Natural killer cell (primary cell): ENCODE results near the gene INPP5A. TPM values are rescaled to one million over a fixed set of nuclear protein-coding genes. Genes with fewer than 3 reads are reported as not detected.

Experiments used
- ATAC-seq, 3 donors: fragments of 150-1000 bp in 2 of 3; fragments of 200-7000 bp in 1 of 3; cut with Tn5 transposase; 1 replicate in 1 of 3; 2 replicates in 2 of 3; pipeline ENCODE4 v1.10.0; 2021; ENCODE audit warnings: mild to moderate bottlenecking in 2 of 3, moderate library complexity in 2 of 3
- DNase-seq, 2 donors: peaks; one replicate each; pipeline versions ENCODE4 v3.0.0 to v3.0.0-alpha.2; 2013 to 2021; ENCODE audit warnings: mixed read lengths in 1 of 2
- H3K27ac ChIP-seq: one replicate; pipeline ENCODE4 v1.5.1; 2013; ENCODE audit warnings: mild to moderate bottlenecking, low read length
- H3K27me3 ChIP-seq: one replicate; pipeline ENCODE4 v1.6.1; 2013; ENCODE audit warnings: low read length; ENCODE audit not compliant: control insufficient read depth, insufficient read depth
- H3K36me3 ChIP-seq: one replicate; pipeline ENCODE4 v1.6.1; 2013; ENCODE audit warnings: low read length; ENCODE audit not compliant: control insufficient read depth, insufficient read depth
- H3K4me1 ChIP-seq: one replicate; pipeline ENCODE4 v1.6.1; 2013; ENCODE audit warnings: low read length; ENCODE audit not compliant: control insufficient read depth, insufficient read depth
- H3K4me3 ChIP-seq: one replicate; pipeline ENCODE4 v1.5.1; 2013; ENCODE audit warnings: low read length
- H3K9me3 ChIP-seq: one replicate; pipeline ENCODE4 v1.6.1; 2013; ENCODE audit warnings: low read length; ENCODE audit not compliant: control insufficient read depth, insufficient read depth
- H3K27ac Mint-ChIP-seq, 2 donors: one replicate each; pipeline ENCODE4 v1.8.0; 2022; ENCODE audit warnings: mild to moderate bottlenecking in 2 of 2, mixed read lengths in 2 of 2, moderate library complexity in 1 of 2
- H3K27me3 Mint-ChIP-seq, 2 donors: one replicate each; pipeline ENCODE4 v1.8.0; 2022; ENCODE audit warnings: low read depth in 2 of 2, mixed read lengths in 2 of 2
- H3K36me3 Mint-ChIP-seq: one replicate; pipeline ENCODE4 v1.8.0; 2022; ENCODE audit warnings: mixed read lengths
- H3K4me1 Mint-ChIP-seq, 2 donors: one replicate each; pipeline ENCODE4 v1.8.0; 2022; ENCODE audit warnings: mixed read lengths in 2 of 2
- H3K4me3 Mint-ChIP-seq: one replicate; pipeline ENCODE4 v1.8.0; 2022; ENCODE audit warnings: mild to moderate bottlenecking, moderate library complexity, mixed read lengths
- H3K9me3 Mint-ChIP-seq, 2 donors: one replicate each; pipeline ENCODE4 v1.8.0; 2022; ENCODE audit warnings: mixed read lengths in 2 of 2
- WGBS: methylation state at CpG from one replicate; pipeline ENCODE4 v1.1.7; 2013; ENCODE audit warnings: missing lambda C conversion rate; ENCODE audit not compliant: insufficient coverage; 5-methylcytosine and 5-hydroxymethylcytosine counted together
- intact Hi-C: fragments of 100-400 bp; cut with micrococcal nuclease; formaldehyde crosslinking; loops from one replicate; pipeline ENCODE4 v1.14.2; 2022
- total RNA-seq, 4 donors: library from RNA; stranded (reverse); fragments of 120-200 nt in 1 of 4; gene quantifications; one replicate each; pipeline versions ENCODE4 v1.2.3 to v1.2.4, GENCODE V29; 2013 to 2022
- TF ChIP-seq, protein P1 (sequence below): fragments of 200-600 bp; IDR thresholded peaks from one replicate; pipeline ENCODE4 v1.8.0; 2022; ENCODE audit warnings: antibody characterized with exemption

INPP5A gene
- total RNA-seq, 3 donors from 2014 or later (not counting 1 experiment from before 2014, with no cell fraction given): 12.6 to 38.6 (median 18.6) TPM

DNA sequence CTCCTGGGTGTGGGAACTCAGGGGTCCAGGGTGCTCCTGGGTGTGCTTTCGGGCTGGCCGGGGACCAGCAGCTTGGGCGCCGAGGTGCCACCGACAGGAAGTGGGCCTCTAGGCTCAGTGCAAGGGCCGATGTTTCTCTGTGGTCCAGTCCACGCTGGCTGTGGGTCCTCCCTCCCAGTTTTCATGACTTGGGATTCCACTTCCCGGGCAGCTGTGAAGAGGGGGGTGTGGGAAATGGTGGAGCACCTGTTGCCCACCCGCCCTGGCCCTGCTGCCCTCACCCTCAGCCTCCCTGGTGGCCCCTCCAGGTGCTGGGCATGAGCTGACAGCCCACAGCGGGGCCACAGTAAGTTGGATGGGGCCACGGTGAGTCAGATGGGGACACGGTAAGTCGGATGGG lies 189.8 kb downstream of the INPP5A start:
- no peaks in the 10 kb centered on the region for H3K4me1 ChIP-seq
- H3K27ac ChIP-seq: no peak overlapping the region
- no peak for ATAC-seq
- H3K4me3 Mint-ChIP-seq: no peak overlapping the region
- H3K9me3 ChIP-seq: no peaks in the 10 kb centered on the region
- no peak for DNase-seq
- intact Hi-C loops: no loop called here
- peaks cover 3% of the 10 kb centered on the region for H3K36me3 ChIP-seq
- TF ChIP-seq, protein P1, sequence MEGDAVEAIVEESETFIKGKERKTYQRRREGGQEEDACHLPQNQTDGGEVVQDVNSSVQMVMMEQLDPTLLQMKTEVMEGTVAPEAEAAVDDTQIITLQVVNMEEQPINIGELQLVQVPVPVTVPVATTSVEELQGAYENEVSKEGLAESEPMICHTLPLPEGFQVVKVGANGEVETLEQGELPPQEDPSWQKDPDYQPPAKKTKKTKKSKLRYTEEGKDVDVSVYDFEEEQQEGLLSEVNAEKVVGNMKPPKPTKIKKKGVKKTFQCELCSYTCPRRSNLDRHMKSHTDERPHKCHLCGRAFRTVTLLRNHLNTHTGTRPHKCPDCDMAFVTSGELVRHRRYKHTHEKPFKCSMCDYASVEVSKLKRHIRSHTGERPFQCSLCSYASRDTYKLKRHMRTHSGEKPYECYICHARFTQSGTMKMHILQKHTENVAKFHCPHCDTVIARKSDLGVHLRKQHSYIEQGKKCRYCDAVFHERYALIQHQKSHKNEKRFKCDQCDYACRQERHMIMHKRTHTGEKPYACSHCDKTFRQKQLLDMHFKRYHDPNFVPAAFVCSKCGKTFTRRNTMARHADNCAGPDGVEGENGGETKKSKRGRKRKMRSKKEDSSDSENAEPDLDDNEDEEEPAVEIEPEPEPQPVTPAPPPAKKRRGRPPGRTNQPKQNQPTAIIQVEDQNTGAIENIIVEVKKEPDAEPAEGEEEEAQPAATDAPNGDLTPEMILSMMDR: no peak
- 89% methylated on average over 13 of the region's 13 CpGs for WGBS
- H3K27me3 ChIP-seq: no peaks in the 10 kb centered on the region
- H3K4me3 ChIP-seq: no peak overlapping the region
- peaks cover 0 to 4% of the 10 kb centered on the region in 2 donors for H3K4me1 Mint-ChIP-seq
- no peak overlapping the region for H3K27ac Mint-ChIP-seq
- H3K36me3 Mint-ChIP-seq: no peaks in the 10 kb centered on the region
- no peaks in the 10 kb centered on the region for H3K9me3 Mint-ChIP-seq
- H3K27me3 Mint-ChIP-seq: no peaks in the 10 kb centered on the region

GRCh38 chr10:132728321-132728720 lies 190.7 kb downstream of the INPP5A start:
- no peak for ATAC-seq
- Histone ChIP-seq H3K27ac (no peak overlapping the region), H3K4me1 (no peaks in the 10 kb centered on the region), H3K27me3 (no peaks in the 10 kb centered on the region), H3K36me3 (peaks cover 3% of the 10 kb centered on the region), H3K4me3 (no peak overlapping the region), H3K9me3 (no peaks in the 10 kb centered on the region)
- 96% methylated on average over 19 of the region's 19 CpGs for WGBS
- TF ChIP-seq, protein P1: no peak
- Mint-ChIP-seq H3K27me3 (no peaks in the 10 kb centered on the region), H3K36me3 (no peaks in the 10 kb centered on the region), H3K4me3 (no peak overlapping the region), H3K27ac (no peak overlapping the region), H3K9me3 (no peaks in the 10 kb centered on the region), H3K4me1 (peaks cover 0 to 4% of the 10 kb centered on the region in 2 donors)
- intact Hi-C loops: no loop called here
- DNase-seq: no peak

DNA sequence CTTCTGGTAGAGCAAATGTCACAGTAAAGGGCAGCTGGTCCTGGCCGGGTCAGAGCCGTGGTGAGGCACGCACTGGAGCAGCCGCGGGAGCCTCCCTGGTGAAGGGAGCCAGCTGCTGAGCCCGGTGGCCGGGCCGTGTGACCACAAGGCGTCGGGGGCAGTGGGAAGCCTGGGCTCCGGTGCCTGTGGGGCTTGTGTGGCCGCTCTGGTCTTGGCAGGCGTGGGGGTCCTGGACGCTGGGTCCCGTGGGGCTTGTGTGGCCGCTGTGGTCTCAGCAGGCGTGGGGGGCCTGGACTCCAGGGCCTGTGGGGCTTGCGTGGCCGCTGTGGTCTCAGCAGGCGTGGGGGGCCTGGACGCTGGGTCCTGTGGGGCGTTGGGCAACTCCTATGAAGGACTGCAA lies 191.2 kb downstream of the INPP5A start:
- WGBS: 93% methylated on average over 22 of the region's 22 CpGs
- H3K36me3 ChIP-seq: peaks cover 3% of the 10 kb centered on the region
- TF ChIP-seq, protein P1: no peak
- no peak overlapping the region for H3K27ac ChIP-seq
- no peak overlapping the region for H3K4me3 ChIP-seq
- no peaks in the 10 kb centered on the region for H3K36me3 Mint-ChIP-seq
- no peak overlapping the region for H3K27ac Mint-ChIP-seq
- no peaks in the 10 kb centered on the region for H3K9me3 Mint-ChIP-seq
- intact Hi-C loops: no loop called here
- H3K4me3 Mint-ChIP-seq: no peak overlapping the region
- no peaks in the 10 kb centered on the region for H3K4me1 ChIP-seq
- DNase-seq: no peak
- peaks cover 0 to 4% of the 10 kb centered on the region in 2 donors for H3K4me1 Mint-ChIP-seq
- no peaks in the 10 kb centered on the region for H3K27me3 Mint-ChIP-seq
- no peaks in the 10 kb centered on the region for H3K9me3 ChIP-seq
- no peaks in the 10 kb centered on the region for H3K27me3 ChIP-seq
- ATAC-seq: no peak

DNA sequence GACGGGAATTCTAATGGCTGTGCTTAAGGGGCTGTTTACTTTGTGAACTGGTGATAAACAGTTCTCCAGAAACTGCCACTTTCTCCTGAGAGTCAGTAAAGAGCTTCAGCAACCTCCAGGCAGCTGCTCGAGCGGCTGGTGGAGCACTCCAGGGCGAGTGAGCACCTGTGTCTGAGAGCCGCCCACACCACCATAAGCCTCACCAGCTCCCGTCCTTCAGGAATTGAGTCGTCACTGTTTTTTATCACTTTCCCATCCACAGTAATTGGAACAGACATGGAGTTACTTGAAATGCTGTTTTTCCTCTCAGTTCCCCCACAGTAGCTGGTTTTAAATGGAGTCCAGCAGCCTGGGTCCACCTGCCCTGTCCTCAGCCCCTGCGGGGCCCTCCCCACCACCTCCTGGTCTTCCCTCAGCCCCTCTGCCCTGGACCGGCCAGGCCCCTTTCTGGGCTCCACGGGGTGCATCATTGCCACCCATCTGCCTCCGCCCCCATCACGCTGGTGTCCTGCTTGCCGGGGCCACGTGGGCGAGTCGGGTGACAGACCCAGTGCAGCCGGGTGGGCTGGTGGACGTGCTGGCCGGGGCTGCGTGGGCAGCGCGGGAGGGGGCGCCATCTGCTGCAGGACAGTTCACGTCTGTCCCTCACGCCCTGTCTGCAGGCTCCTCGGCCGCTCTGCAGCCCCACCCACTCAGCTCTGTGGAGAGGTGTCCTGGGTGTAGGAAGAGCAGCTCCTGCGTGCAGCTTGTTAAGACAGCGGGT lies 192.4 kb downstream of the INPP5A start:
- no peaks in the 10 kb centered on the region for H3K36me3 Mint-ChIP-seq
- no peaks in the 10 kb centered on the region for H3K9me3 ChIP-seq
- H3K4me3 ChIP-seq: no peak overlapping the region
- peaks cover 0 to 4% of the 10 kb centered on the region in 2 donors for H3K4me1 Mint-ChIP-seq
- H3K4me1 ChIP-seq: no peaks in the 10 kb centered on the region
- no peaks in the 10 kb centered on the region for H3K9me3 Mint-ChIP-seq
- ATAC-seq (no peak), DNase-seq (no peak)
- TF ChIP-seq, protein P1: no peak
- H3K27me3 Mint-ChIP-seq: no peaks in the 10 kb centered on the region
- 94% methylated on average over 29 of the region's 29 CpGs for WGBS
- H3K36me3 ChIP-seq: peaks cover 3% of the 10 kb centered on the region
- no peaks in the 10 kb centered on the region for H3K27me3 ChIP-seq
- no peak overlapping the region for H3K27ac Mint-ChIP-seq
- intact Hi-C loops: no loop called here
- no peak overlapping the region for H3K4me3 Mint-ChIP-seq
- no peak overlapping the region for H3K27ac ChIP-seq
